ENCODE measurements around the gene TMEM171.

DNA sequence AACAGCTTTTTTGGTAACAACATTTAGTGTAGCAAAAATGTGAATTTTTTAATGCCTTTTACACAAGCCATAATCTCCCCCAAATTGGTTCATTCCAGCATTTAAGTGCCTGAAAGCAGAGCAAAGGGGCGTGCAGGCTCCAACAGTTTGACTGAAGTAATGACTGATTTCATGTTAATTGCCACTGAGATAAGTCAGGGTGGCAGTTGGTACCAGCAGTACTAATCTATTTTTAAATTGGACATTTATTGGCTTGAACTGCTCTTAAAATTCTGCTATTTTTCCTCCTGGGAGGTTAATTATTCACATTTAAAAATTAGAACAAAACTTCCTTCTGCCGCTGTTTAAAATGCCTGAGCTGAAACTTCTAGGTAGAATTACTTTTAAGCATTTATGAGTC lies 12.4 kb downstream of the TMEM171 start:
- TF ChIP-seq, protein P1, sequence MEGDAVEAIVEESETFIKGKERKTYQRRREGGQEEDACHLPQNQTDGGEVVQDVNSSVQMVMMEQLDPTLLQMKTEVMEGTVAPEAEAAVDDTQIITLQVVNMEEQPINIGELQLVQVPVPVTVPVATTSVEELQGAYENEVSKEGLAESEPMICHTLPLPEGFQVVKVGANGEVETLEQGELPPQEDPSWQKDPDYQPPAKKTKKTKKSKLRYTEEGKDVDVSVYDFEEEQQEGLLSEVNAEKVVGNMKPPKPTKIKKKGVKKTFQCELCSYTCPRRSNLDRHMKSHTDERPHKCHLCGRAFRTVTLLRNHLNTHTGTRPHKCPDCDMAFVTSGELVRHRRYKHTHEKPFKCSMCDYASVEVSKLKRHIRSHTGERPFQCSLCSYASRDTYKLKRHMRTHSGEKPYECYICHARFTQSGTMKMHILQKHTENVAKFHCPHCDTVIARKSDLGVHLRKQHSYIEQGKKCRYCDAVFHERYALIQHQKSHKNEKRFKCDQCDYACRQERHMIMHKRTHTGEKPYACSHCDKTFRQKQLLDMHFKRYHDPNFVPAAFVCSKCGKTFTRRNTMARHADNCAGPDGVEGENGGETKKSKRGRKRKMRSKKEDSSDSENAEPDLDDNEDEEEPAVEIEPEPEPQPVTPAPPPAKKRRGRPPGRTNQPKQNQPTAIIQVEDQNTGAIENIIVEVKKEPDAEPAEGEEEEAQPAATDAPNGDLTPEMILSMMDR (conservative IDR thresholded peaks at IDR 0.05; ENCODE audit: low read length), result no peak
- no peak for TF ChIP-seq EZH2phosphoT487 (IDR thresholded peaks at IDR 0.05; ENCODE audit: borderline replicate concordance)
